ENCODE data around the gene AKAP13. TPM values are rescaled to one million over a fixed set of nuclear protein-coding genes. Genes with fewer than 3 reads are reported as not detected.
A peak's percentile ranks its signal among the peaks of the same experiment; 100 is the strongest.
"Not testable (repeated sequence)": the region's sequence is repeated elsewhere in the genome, so short reads cannot be mapped to it uniquely, and the experiment has no call there.

AKAP13 gene
- total RNA-seq, 1 donor from 2014 or later: 443 TPM

GRCh38 chr15:85657132-85657531 is 276.7 kb downstream of the AKAP13 start:
- intact Hi-C loops (cut with DNase I): no loop called here
- Histone ChIP-seq H3K27me3 (ENCODE audit: low read depth) (no peaks in the 10 kb centered on the region), H3K36me3 (peaks cover 97% of the 10 kb centered on the region), H3K9me3 (no peaks in the 10 kb centered on the region), H3K27ac (no peak overlapping the region), H3K4me3 (no peak overlapping the region), H3K4me1 (peaks cover 8% of the 10 kb centered on the region)
- ATAC-seq (no peak), DNase-seq (no peak)
- TF ChIP-seq, protein P1, sequence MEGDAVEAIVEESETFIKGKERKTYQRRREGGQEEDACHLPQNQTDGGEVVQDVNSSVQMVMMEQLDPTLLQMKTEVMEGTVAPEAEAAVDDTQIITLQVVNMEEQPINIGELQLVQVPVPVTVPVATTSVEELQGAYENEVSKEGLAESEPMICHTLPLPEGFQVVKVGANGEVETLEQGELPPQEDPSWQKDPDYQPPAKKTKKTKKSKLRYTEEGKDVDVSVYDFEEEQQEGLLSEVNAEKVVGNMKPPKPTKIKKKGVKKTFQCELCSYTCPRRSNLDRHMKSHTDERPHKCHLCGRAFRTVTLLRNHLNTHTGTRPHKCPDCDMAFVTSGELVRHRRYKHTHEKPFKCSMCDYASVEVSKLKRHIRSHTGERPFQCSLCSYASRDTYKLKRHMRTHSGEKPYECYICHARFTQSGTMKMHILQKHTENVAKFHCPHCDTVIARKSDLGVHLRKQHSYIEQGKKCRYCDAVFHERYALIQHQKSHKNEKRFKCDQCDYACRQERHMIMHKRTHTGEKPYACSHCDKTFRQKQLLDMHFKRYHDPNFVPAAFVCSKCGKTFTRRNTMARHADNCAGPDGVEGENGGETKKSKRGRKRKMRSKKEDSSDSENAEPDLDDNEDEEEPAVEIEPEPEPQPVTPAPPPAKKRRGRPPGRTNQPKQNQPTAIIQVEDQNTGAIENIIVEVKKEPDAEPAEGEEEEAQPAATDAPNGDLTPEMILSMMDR (IDR thresholded peaks at IDR 0.05): no peak

DNA sequence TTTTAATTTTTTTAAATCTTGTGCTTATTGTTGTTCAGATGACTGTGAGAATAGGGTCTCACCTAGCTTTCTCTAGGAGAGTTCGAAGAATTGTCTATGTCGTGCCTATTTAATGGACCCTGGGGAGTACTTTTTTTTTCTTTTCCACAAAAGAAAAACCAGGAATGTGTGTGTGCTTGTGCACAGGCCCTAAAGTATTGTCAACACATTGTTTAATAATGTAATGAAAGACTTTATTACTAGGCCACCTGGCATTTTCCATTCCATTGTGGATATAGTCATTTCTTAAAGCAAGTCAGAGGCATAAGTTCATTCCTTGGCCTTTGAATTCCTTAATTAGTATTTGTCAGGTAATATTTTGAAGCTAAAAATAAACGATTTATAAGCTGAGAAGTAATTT is 278.4 kb downstream of the AKAP13 start:
- no peak for ATAC-seq
- H3K4me3 ChIP-seq: no peak overlapping the region
- H3K4me1 ChIP-seq: peaks cover 7% of the 10 kb centered on the region
- intact Hi-C loops (cut with DNase I): no loop called here
- H3K36me3 ChIP-seq: peaks cover 100% of the 10 kb centered on the region
- H3K27ac ChIP-seq: no peak overlapping the region
- H3K9me3 ChIP-seq: no peaks in the 10 kb centered on the region
- TF ChIP-seq, protein P1 (IDR thresholded peaks at IDR 0.05): no peak
- DNase-seq: no peak
- H3K27me3 ChIP-seq (ENCODE audit: low read depth): no peaks in the 10 kb centered on the region

DNA sequence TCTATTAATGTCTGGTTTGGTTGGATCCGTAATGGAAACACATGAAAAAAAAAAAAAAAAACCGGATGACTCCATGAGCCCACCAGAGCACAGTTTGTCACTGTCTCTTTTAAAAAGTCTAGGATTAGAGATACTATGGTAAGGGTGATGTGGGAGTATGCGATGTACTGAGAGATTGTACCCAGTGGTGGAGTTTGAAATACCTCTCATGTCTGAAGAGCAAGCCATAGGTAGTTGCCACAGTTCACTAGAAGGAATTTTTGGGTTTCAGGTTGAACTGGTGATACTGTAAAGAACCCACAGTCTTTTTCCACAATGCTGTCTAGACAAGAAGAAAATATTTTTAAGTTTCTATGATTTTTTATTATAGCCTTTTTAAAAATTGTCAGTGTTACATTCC is 281.5 kb downstream of the AKAP13 start:
- Histone ChIP-seq H3K9me3 (no peaks in the 10 kb centered on the region), H3K27me3 (ENCODE audit: low read depth) (no peaks in the 10 kb centered on the region), H3K4me3 (no peak overlapping the region), H3K27ac (no peak overlapping the region), H3K36me3 (peaks cover 99% of the 10 kb centered on the region), H3K4me1 (peaks cover 11% of the 10 kb centered on the region)
- TF ChIP-seq, protein P1 (IDR thresholded peaks at IDR 0.05): no peak
- DNase-seq (no peak), ATAC-seq (no peak)
- intact Hi-C loops (cut with DNase I): no loop called here

DNA sequence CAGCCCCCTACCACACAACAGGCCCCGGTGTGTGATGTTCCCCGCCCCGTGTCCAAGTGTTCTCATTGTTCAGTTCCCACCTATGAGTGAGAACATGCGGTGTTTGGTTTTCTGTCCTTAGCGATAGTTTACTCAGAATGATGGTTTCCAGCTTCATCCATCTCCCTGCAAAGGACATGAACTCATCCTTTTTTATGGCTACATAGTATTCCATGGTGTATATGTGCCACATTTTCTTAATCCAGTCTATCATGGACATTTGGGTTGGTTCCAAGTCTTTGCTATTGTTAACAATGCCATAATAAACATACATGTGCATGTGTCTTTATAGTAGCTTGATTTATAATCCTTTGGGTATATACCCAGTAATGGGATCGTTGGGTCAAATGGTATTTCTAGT is 285.3 kb downstream of the AKAP13 start:
- Histone ChIP-seq H3K36me3 (peaks cover 93% of the 10 kb centered on the region), H3K4me1 (peaks cover 24% of the 10 kb centered on the region)
- H3K4me3 ChIP-seq; intact Hi-C loops (cut with DNase I); ATAC-seq; DNase-seq; H3K9me3 ChIP-seq; H3K27ac ChIP-seq; H3K27me3 ChIP-seq (ENCODE audit: low read depth): not testable (repeated sequence)

DNA sequence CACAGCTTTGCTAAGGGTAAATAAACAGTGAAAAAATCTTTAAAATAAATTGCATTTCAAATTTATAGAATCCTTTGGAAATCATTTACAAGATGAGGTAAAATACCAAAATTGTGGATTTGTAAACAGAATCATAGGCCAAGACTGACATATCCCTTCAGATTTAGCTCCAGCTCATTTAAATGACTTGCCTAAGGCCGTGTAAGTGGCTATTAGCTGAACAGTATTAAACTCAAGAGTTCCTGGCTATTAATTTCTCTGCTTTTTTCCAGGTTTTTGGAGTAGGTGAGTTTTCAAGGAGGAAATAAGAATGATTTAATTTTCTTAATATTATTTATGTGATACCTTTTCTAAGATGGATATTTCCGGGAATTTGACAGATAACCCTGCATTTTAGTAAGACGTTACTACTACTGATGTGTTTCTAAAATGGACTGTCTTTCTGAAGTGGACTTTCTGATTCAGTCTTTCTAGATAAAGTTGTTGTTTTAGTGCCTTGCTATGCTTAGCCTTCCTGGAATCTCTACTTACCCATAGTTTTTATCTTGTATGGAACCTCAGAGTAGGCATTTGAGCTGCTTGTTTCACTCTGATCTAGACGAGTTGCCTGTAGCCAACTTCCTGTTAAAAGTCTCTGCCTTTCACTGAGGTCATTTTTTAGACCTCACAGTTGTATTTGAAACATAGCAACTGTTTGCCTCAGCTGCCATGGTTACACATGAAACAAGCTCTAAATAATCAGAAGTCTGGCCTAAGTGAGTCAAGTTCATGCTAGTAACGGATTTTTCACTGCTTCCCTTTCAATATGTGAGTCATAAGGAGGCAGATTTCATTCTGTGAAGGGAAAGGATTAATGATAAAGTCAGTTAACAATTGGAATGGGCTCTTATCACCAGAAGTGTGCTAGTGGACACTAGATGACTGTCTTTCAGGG is 287.4 kb downstream of the AKAP13 start:
- H3K9me3 ChIP-seq: no peaks in the 10 kb centered on the region
- peaks cover 32% of the 10 kb centered on the region for H3K4me1 ChIP-seq
- DNase-seq (no peak), ATAC-seq (peak; percentile 92 to 93)
- H3K4me3 ChIP-seq: no peak overlapping the region
- TF ChIP-seq, protein P1 (IDR thresholded peaks at IDR 0.05): no peak
- H3K27me3 ChIP-seq (ENCODE audit: low read depth): no peaks in the 10 kb centered on the region
- H3K36me3 ChIP-seq: peaks cover 93% of the 10 kb centered on the region
- H3K27ac ChIP-seq: peak overlapping the region; percentile 84
- intact Hi-C loops (cut with DNase I): no loop called here

DNA sequence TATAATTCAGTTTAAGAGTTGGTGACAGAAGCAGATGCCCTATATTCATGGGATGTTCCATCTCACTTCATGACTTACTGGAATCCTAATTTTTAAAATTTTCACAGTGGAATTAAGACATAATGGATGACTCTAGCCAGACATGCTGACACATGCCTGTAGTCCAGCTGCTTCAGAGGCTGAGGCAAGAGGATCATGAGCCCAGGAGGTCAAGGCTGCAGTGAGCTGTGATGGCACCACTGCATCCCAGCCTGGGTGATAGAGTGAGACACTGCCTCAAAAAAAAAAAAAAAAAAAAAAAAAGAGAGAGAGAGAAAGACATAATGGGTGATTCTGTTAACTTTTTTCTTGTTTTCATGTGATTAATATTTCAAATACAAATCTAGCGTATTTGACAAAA is 290.8 kb downstream of the AKAP13 start:
- peak overlapping the region; percentile 26 for H3K27ac ChIP-seq
- H3K4me1 ChIP-seq: peaks cover 40% of the 10 kb centered on the region
- no peaks in the 10 kb centered on the region for H3K27me3 ChIP-seq (ENCODE audit: low read depth)
- DNase-seq (no peak), ATAC-seq (no peak)
- no peaks in the 10 kb centered on the region for H3K9me3 ChIP-seq
- H3K4me3 ChIP-seq: no peak overlapping the region
- TF ChIP-seq, protein P1 (IDR thresholded peaks at IDR 0.05): no peak
- intact Hi-C loops (cut with DNase I): no loop called here
- H3K36me3 ChIP-seq: peaks cover 91% of the 10 kb centered on the region
